PC-3 (cell line): ENCODE results near the gene AFF3. TPM values are rescaled to one million over a fixed set of nuclear protein-coding genes. Genes with fewer than 3 reads are reported as not detected.

Experiments used
- ATAC-seq: fragments of 200-7000 bp; cut with Tn5 transposase; 2 replicates; pipeline ENCODE4 v1.9.1; 2020; ENCODE audit warnings: mild to moderate bottlenecking, moderate library complexity
- BruUV-seq: library from RNA; stranded (reverse); fragments of 400-500 nt; replicated peaks from 2 replicates; lab custom pipeline; 2021; lab: Mats Ljungman, UMichigan
- CTCF ChIA-PET: fragments of 300-600 bp; sonication (Branson Sonifier 250); formaldehyde crosslinking; loops from one replicate; lab custom pipeline; 2022; ENCODE audit warnings: antibody characterized with exemption; lab: Charles Lee
- POLR2A ChIA-PET: fragments of 300-600 bp; sonication (Branson Sonifier 250); formaldehyde crosslinking; loops from one replicate; lab custom pipeline; 2022; ENCODE audit warnings: antibody characterized with exemption; ENCODE audit not compliant: unreplicated experiment; lab: Charles Lee
- DNase-seq: peaks from one replicate; pipeline ENCODE4 v3.0.0-alpha.2; 2015
- H2AFZ ChIP-seq: fragments of 300-600 bp; sonication (generic); 2 replicates; pipeline ENCODE4 v1.6.0; 2016; ENCODE audit warnings: antibody characterized with exemption, low read length
- H3F3A ChIP-seq: fragments of 300-600 bp; sonication (generic); one replicate; pipeline ENCODE4 v1.6.0; 2017; ENCODE audit warnings: antibody characterized with exemption, low read length, control low read depth, mild to moderate bottlenecking; ENCODE audit not compliant: unreplicated experiment
- H3K27ac ChIP-seq: fragments of 300-600 bp; sonication (generic); 2 replicates; pipeline ENCODE4 v1.5.1; 2016; ENCODE audit warnings: mild to moderate bottlenecking, low read length
- H3K27me3 ChIP-seq: fragments of 300-600 bp; sonication (generic); 2 replicates; pipeline ENCODE4 v1.6.1; 2016; ENCODE audit warnings: low read length, mixed read lengths
- H3K36me3 ChIP-seq: fragments of 300-600 bp; sonication (generic); 2 replicates; pipeline ENCODE4 v1.6.1; 2016; ENCODE audit warnings: low read depth, mixed run types, low read length, mixed read lengths
- H3K4me1 ChIP-seq: fragments of 300-600 bp; sonication (generic); 2 replicates; pipeline ENCODE4 v1.5.1; 2016; ENCODE audit warnings: low read length; ENCODE audit not compliant: insufficient read depth
- H3K4me2 ChIP-seq: fragments of 300-600 bp; sonication (generic); 2 replicates; pipeline ENCODE4 v1.6.0; 2016; ENCODE audit warnings: low read length
- H3K4me3 ChIP-seq: fragments of 300-600 bp; sonication (generic); 2 replicates; pipeline ENCODE4 v1.5.1; 2016; ENCODE audit warnings: mild to moderate bottlenecking, low read length, mixed read lengths
- H3K79me2 ChIP-seq: fragments of 300-600 bp; sonication (generic); 2 replicates; pipeline ENCODE4 v1.6.1; 2017; ENCODE audit warnings: low read length, mixed read lengths
- H3K9ac ChIP-seq: fragments of 300-600 bp; sonication (generic); 2 replicates; pipeline ENCODE4 v1.6.0; 2016; ENCODE audit warnings: mild to moderate bottlenecking, low read length
- H3K9me2 ChIP-seq: fragments of 300-600 bp; sonication (generic); replicated peaks from 2 replicates; pipeline ENCODE4 v1.6.1; 2016; ENCODE audit warnings: mixed run types, low read length, mixed read lengths
- H3K9me3 ChIP-seq: fragments of 300-600 bp; sonication (generic); 2 replicates; pipeline ENCODE4 v1.6.1; 2016; ENCODE audit warnings: low read length, mixed read lengths
- H4K20me1 ChIP-seq: fragments of 300-600 bp; sonication (generic); 2 replicates; pipeline ENCODE4 v1.6.1; 2016; ENCODE audit warnings: low read length, mixed read lengths
- CTCF ChIP-seq: fragments of 300-600 bp; sonication (generic); conservative IDR thresholded peaks from 2 replicates; pipeline ENCODE4 v1.5.1; 2017; ENCODE audit warnings: antibody characterized with exemption, low read depth, mild to moderate bottlenecking, low read length
- EZH2 ChIP-seq: fragments of 300-600 bp; sonication (generic); IDR thresholded peaks from one replicate; pipeline ENCODE4 v1.6.1; 2017; ENCODE audit warnings: antibody characterized with exemption, mild to moderate bottlenecking, low read length; ENCODE audit not compliant: unreplicated experiment
- EZH2phosphoT487 ChIP-seq: fragments of 300-600 bp; sonication (generic); IDR thresholded peaks from 2 replicates; pipeline ENCODE4 v1.6.1; 2018; ENCODE audit warnings: mild to moderate bottlenecking, antibody characterized with exemption, low read length, borderline replicate concordance
- intact Hi-C: fragments of 100-400 bp; cut with micrococcal nuclease; formaldehyde crosslinking; loops from 2 replicates; pipeline ENCODE4 v1.9.0; 2023
- total RNA-seq: library from RNA; depleted of rRNA; stranded (reverse); fragments of >200 nt; gene quantifications from 2 replicates; pipeline ENCODE4 v1.2.3, GENCODE V29; 2014

The AFF3 gene
- total RNA-seq, 1 experiment from 2014 or later: 0.04 TPM

- CTCF ChIA-PET: no interaction called here
- peak; percentile 23 for DNase-seq
- H2AFZ ChIP-seq: no peak overlapping the region
- H3K27ac ChIP-seq: no peak overlapping the region
- no peaks in the 10 kb centered on the region for H3K9me2 ChIP-seq
- H3K4me1 ChIP-seq: peaks cover 22% of the 10 kb centered on the region
- H3K4me2 ChIP-seq: no peak overlapping the region
- H3K9me3 ChIP-seq: no peaks in the 10 kb centered on the region
- ATAC-seq: no peak
- intact Hi-C loops: loop anchor here (5.0 kb wide), 1 partner anchor 88 kb away; no protein-coding TSS in a partner anchor
- H4K20me1 ChIP-seq: no peaks in the 10 kb centered on the region
- no peaks in the 10 kb centered on the region for H3F3A ChIP-seq
- H3K79me2 ChIP-seq: no peaks in the 10 kb centered on the region
- H3K9ac ChIP-seq: no peak overlapping the region
- POLR2A ChIA-PET: no interaction called here
- no TSS peak for BruUV-seq
- no peak for TF ChIP-seq CTCF
- H3K4me3 ChIP-seq: no peak overlapping the region
- H3K27me3 ChIP-seq: no peaks in the 10 kb centered on the region
- H3K36me3 ChIP-seq: no peaks in the 10 kb centered on the region
These were observed 482.5 kb downstream of the AFF3 start for GRCh38 chr2:99659874-99660273.

GRCh38 chr2:99657691-99658258 lies 484.6 kb downstream of the AFF3 start:
- Histone ChIP-seq H3K79me2 (no peaks in the 10 kb centered on the region), H2AFZ (no peak overlapping the region), H3K27ac (no peak overlapping the region), H3K27me3 (no peaks in the 10 kb centered on the region), H4K20me1 (no peaks in the 10 kb centered on the region), H3K4me1 (peaks cover 8% of the 10 kb centered on the region), H3K9ac (no peak overlapping the region), H3K9me3 (no peaks in the 10 kb centered on the region), H3K4me2 (no peak overlapping the region), H3K36me3 (no peaks in the 10 kb centered on the region), H3F3A (no peaks in the 10 kb centered on the region), H3K9me2 (no peaks in the 10 kb centered on the region), H3K4me3 (no peak overlapping the region)
- ChIA-PET POLR2A (no interaction called here), CTCF (no interaction called here)
- TF ChIP-seq EZH2 (no peak), CTCF (no peak), EZH2phosphoT487 (no peak)
- ATAC-seq (no peak), DNase-seq (no peak)
- intact Hi-C loops: no loop called here
- BruUV-seq: no TSS peak

GRCh38 chr2:99656994-99657393 lies 485.4 kb downstream of the AFF3 start:
- Histone ChIP-seq H3K4me3 (no peak overlapping the region), H3K9ac (no peak overlapping the region), H3F3A (no peaks in the 10 kb centered on the region), H4K20me1 (no peaks in the 10 kb centered on the region), H3K4me2 (no peak overlapping the region), H3K27ac (no peak overlapping the region), H3K36me3 (no peaks in the 10 kb centered on the region), H2AFZ (no peak overlapping the region), H3K9me2 (no peaks in the 10 kb centered on the region), H3K9me3 (no peaks in the 10 kb centered on the region), H3K79me2 (no peaks in the 10 kb centered on the region), H3K4me1 (peaks cover 1% of the 10 kb centered on the region), H3K27me3 (no peaks in the 10 kb centered on the region)
- DNase-seq (no peak), ATAC-seq (no peak)
- intact Hi-C loops: no loop called here
- TF ChIP-seq EZH2phosphoT487 (no peak), CTCF (no peak), EZH2 (no peak)
- ChIA-PET CTCF (no interaction called here), POLR2A (no interaction called here)
- BruUV-seq: no TSS peak
